Keratinocyte (primary cell): ENCODE measurements around the gene GOLGA8O.
"Not testable (repeated sequence)": the region's sequence is repeated elsewhere in the genome, so short reads cannot be mapped to it uniquely, and the experiment has no call there.

Experiments used
- CTCF ChIP-seq, 3 experiments: IDR thresholded peaks in 1 of 3; conservative IDR thresholded peaks in 1 of 3; optimal IDR thresholded peaks in 1 of 3; 2 replicates in 2 of 3; 3 replicates in 1 of 3; pipeline versions ENCODE3 to v1.5.1; 2011; ENCODE audit warnings: low read length in 3 of 3, mild to moderate bottlenecking in 3 of 3, moderate library complexity in 2 of 3, control low read depth in 1 of 3, inconsistent platforms in 1 of 3; ENCODE audit not compliant: insufficient read depth in 2 of 3; ENCODE audit errors: extremely low read depth in 1 of 3
- EZH2 ChIP-seq: IDR thresholded peaks from one replicate; pipeline ENCODE4 v1.6.1; 2012; ENCODE audit warnings: inconsistent platforms, mild to moderate bottlenecking, low read length, moderate library complexity

- not testable (repeated sequence) for TF ChIP-seq CTCF (optimal IDR thresholded peaks at IDR 0.05 in 1 of 3, IDR thresholded peaks at IDR 0.05 in 1 of 3, conservative IDR thresholded peaks at IDR 0.05 in 1 of 3; ENCODE audit: extremely low read depth in 1 of 3, insufficient read depth in 2 of 3, low read length in 3 of 3); EZH2
Measured at GRCh38 chr15:32426511-32426910, 28.9 kb downstream of the GOLGA8O start.
